Naive thymus-derived CD4-positive, alpha-beta T cell (primary cell): ENCODE measurements around the gene PHF23. TPM values are rescaled to one million over a fixed set of nuclear protein-coding genes. Genes with fewer than 3 reads are reported as not detected.

Source experiments
- ATAC-seq: fragments of 150-1000 bp; cut with Tn5 transposase; 2 replicates; pipeline ENCODE4 v1.10.0; 2021; ENCODE audit warnings: mild to moderate bottlenecking, moderate library complexity
- CTCF ChIA-PET: fragments of 350-600 bp; sonication (Branson Sonifier 250); formaldehyde crosslinking; loops from one replicate; lab custom pipeline; 2021; ENCODE audit warnings: antibody characterized with exemption; lab: Charles Lee
- POLR2A ChIA-PET: fragments of 350-600 bp; sonication (Branson Sonifier 250); formaldehyde crosslinking; loops from one replicate; lab custom pipeline; 2021; ENCODE audit warnings: antibody characterized with exemption, inconsistent platforms; lab: Charles Lee
- DNase-seq, 9 donors: peaks; one replicate each; pipeline versions ENCODE4 v3.0.0 to v3.0.0-alpha.2; 2020 to 2022; ENCODE audit warnings: mixed read lengths in 1 of 9
- H3K27ac ChIP-seq: one replicate; pipeline ENCODE4 v1.7.0; 2013; ENCODE audit warnings: mild to moderate bottlenecking, low read depth, low read length, moderate library complexity
- H3K27me3 ChIP-seq, 2 donors: one replicate each; pipeline ENCODE4 v1.7.0; 2013; ENCODE audit warnings: low read length in 2 of 2, mild to moderate bottlenecking in 2 of 2, moderate library complexity in 2 of 2; ENCODE audit not compliant: control insufficient read depth in 2 of 2, insufficient read depth in 2 of 2
- H3K36me3 ChIP-seq, 3 experiments: 1 replicate in 2 of 3; 2 replicates in 1 of 3; pipeline ENCODE4 v1.7.0; 2013; ENCODE audit warnings: low read length in 3 of 3, mild to moderate bottlenecking in 3 of 3, moderate library complexity in 1 of 3; ENCODE audit not compliant: insufficient read depth in 3 of 3, control insufficient read depth in 2 of 3
- H3K4me1 ChIP-seq, 2 donors: one replicate each; pipeline ENCODE4 v1.7.0; 2013; ENCODE audit warnings: low read length in 2 of 2, mild to moderate bottlenecking in 2 of 2, moderate library complexity in 1 of 2; ENCODE audit not compliant: control insufficient read depth in 2 of 2, insufficient read depth in 2 of 2
- H3K4me3 ChIP-seq: 2 replicates; pipeline ENCODE4 v1.7.0; 2013; ENCODE audit warnings: mild to moderate bottlenecking, low read length
- H3K9me3 ChIP-seq, 3 experiments: 1 replicate in 2 of 3; 2 replicates in 1 of 3; pipeline ENCODE4 v1.7.0; 2013; ENCODE audit warnings: low read length in 3 of 3; ENCODE audit not compliant: control insufficient read depth in 2 of 3
- H3K27ac Mint-ChIP-seq, 9 donors: one replicate each; pipeline ENCODE4 v1.8.0; 2020 to 2022; ENCODE audit warnings: mixed read lengths in 9 of 9, mild to moderate bottlenecking in 8 of 9, moderate library complexity in 5 of 9, inconsistent platforms in 2 of 9
- H3K27me3 Mint-ChIP-seq, 5 donors: one replicate each; pipeline ENCODE4 v1.8.0; 2021 to 2022; ENCODE audit warnings: mixed read lengths in 5 of 5, mild to moderate bottlenecking in 1 of 5
- H3K36me3 Mint-ChIP-seq, 5 donors: one replicate each; pipeline ENCODE4 v1.8.0; 2020 to 2022; ENCODE audit warnings: mixed read lengths in 5 of 5, mild to moderate bottlenecking in 3 of 5, inconsistent platforms in 1 of 5
- H3K4me1 Mint-ChIP-seq, 7 donors: one replicate each; pipeline ENCODE4 v1.8.0; 2020 to 2022; ENCODE audit warnings: mixed read lengths in 7 of 7, mild to moderate bottlenecking in 3 of 7, inconsistent platforms in 1 of 7
- H3K4me3 Mint-ChIP-seq, 10 donors: one replicate each; pipeline ENCODE4 v1.8.0; 2020 to 2022; ENCODE audit warnings: mild to moderate bottlenecking in 10 of 10, mixed read lengths in 10 of 10, moderate library complexity in 6 of 10, inconsistent platforms in 2 of 10
- H3K9me3 Mint-ChIP-seq, 11 donors: one replicate each; pipeline ENCODE4 v1.8.0; 2020 to 2022; ENCODE audit warnings: mixed read lengths in 11 of 11, mild to moderate bottlenecking in 4 of 11, inconsistent platforms in 1 of 11, moderate library complexity in 1 of 11
- intact Hi-C, 2 donors: fragments of 100-400 bp; cut with micrococcal nuclease; formaldehyde crosslinking; loops; one replicate each; pipeline ENCODE4 v1.15.1; 2023
- polyA plus RNA-seq, 2 donors: library from polyadenylated mRNA; unstranded; fragments of 300-500 nt; fragmentation: Illumina TruSeq; gene quantifications; one replicate each; pipeline ENCODE4 v1.2.3, GENCODE V29; 2021
- total RNA-seq, 6 experiments: library from RNA in 5 of 6; stranded (reverse) in 5 of 6; gene quantifications; 1 replicate in 5 of 6; 2 replicates in 1 of 6; pipeline ENCODE4 v1.2.3 and lab custom pipeline; 2021 to 2026

The PHF23 gene
- total and polyA plus RNA-seq, 7 experiments from 2014 or later = 12.3 to 58.7 (median 41.3) TPM

DNA sequence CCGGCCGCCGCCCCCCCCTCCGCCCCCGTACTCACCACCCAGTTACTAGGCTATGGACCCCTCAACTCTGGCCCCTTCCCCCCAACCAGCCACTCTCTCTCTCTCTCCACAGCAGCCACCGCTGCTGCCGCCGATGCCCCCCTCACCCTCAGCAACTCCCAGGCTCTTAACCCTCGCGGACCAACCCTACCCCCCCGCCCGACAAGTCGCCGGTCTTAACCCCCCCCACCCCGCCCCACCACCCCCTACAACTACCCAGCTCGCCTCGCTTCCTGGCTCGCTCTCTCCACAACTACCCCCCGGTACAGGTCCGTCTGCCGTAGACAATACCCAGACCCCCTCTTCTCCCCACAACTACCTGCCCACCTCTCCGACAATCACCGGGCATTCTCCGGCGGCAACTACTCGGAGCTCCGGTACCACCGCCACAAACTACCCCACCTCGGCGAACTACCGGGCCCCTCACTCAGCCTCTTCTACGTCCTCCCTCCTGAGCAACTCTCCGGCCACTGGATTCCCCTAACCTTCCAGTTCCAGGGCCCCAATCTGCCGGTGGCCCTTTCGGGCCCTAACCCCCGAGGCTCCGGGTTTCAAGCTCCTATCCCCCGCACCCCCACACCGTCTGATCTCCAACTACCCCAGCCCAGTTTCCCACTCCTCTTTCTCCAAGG is 702 bp downstream of the PHF23 start:
- Histone ChIP-seq H3K4me1 (peaks cover 32 to 43% of the 10 kb centered on the region in 2 donors), H3K36me3 (peaks cover 5 to 49% (median 7%) of the 10 kb centered on the region in 3 experiments), H3K27me3 (no peaks in the 10 kb centered on the region), H3K27ac (peak overlapping the region; percentile 92), H3K9me3 (no peaks in the 10 kb centered on the region), H3K4me3 (peak overlapping the region; percentile 76)
- DNase-seq (peak in 1 of 9 donors; percentile 39), ATAC-seq (no peak)
- ChIA-PET CTCF (interaction anchor here (0.6 to 1.6 kb wide), 2 partner anchors 18 to 67 kb away, joined by 3 to 9 read pairs; partner anchors contain the start of genes ACADVL and DLG4), POLR2A (interaction anchor here (0.6 to 14.4 kb wide), 16 partner anchors 12 to 900 kb away, joined by 3 to 265 read pairs (median 4); partner anchors contain the start of genes ACADVL, ACAP1, CTDNEP1 and DLG4)
- H3K4me1 Mint-ChIP-seq = peaks cover 41 to 72% (median 64%) of the 10 kb centered on the region in 7 donors
- H3K27ac Mint-ChIP-seq = peak overlapping the region; percentile 55 to 100 (median 90)
- H3K36me3 Mint-ChIP-seq = peaks cover 5 to 32% (median 16%) of the 10 kb centered on the region in 5 donors
- peaks cover 0 to 7% (median 0%) of the 10 kb centered on the region in 5 donors for H3K27me3 Mint-ChIP-seq
- H3K9me3 Mint-ChIP-seq = peaks cover 0 to 14% (median 0%) of the 10 kb centered on the region in 11 donors
- intact Hi-C loops = loop anchor here (1.0 to 10.0 kb wide), 18 partner anchors 14 to 918 kb away; partner anchors contain the start of genes EIF5A (in 2 of the 2), ELP5 (in 2 of the 2), TMEM102 (in 2 of the 2) and TP53 (in 2 of the 2)
- peak overlapping the region; percentile 88 to 98 (median 94) for H3K4me3 Mint-ChIP-seq

GRCh38 chr17:7237761-7238419 is 1.4 kb downstream of the PHF23 start:
- H3K27me3 Mint-ChIP-seq = peaks cover 0 to 5% (median 0%) of the 10 kb centered on the region in 5 donors
- peaks cover 0 to 10% (median 0%) of the 10 kb centered on the region in 11 donors for H3K9me3 Mint-ChIP-seq
- intact Hi-C loops = loop anchor here (1.0 to 10.0 kb wide), 5 partner anchors 25 to 919 kb away; partner anchors contain the start of genes TP53 (in 2 of the 2), PER1 (in 1 of the 2) and WRAP53 (in 1 of the 2)
- ChIA-PET POLR2A (interaction anchor here (0.5 to 14.4 kb wide), 15 partner anchors 12 to 926 kb away, joined by 3 to 265 read pairs (median 5); partner anchors contain the start of genes ACADVL, ACAP1, CTDNEP1 and DLG4), CTCF (interaction anchor here (0.6 kb wide), 1 partner anchor 68 kb away, joined by 3 read pairs; no protein-coding TSS in a partner anchor)
- ATAC-seq = peak; percentile 19
- peaks cover 5 to 32% (median 16%) of the 10 kb centered on the region in 5 donors for H3K36me3 Mint-ChIP-seq
- peaks cover 35 to 42% of the 10 kb centered on the region in 2 donors for H3K4me1 ChIP-seq
- peak; percentile 57 to 86 (median 71) for DNase-seq
- peaks cover 5 to 49% (median 7%) of the 10 kb centered on the region in 3 experiments for H3K36me3 ChIP-seq
- peak overlapping the region; percentile 92 for H3K27ac ChIP-seq
- H3K9me3 ChIP-seq = no peaks in the 10 kb centered on the region
- H3K4me3 ChIP-seq = peak overlapping the region; percentile 29
- peak overlapping the region; percentile 88 to 98 (median 94) for H3K4me3 Mint-ChIP-seq
- H3K27me3 ChIP-seq = no peaks in the 10 kb centered on the region
- peaks cover 43 to 74% (median 66%) of the 10 kb centered on the region in 7 donors for H3K4me1 Mint-ChIP-seq
- H3K27ac Mint-ChIP-seq = peak overlapping the region; percentile 55 to 98 (median 89)

- CTCF ChIA-PET = interaction anchor here (0.5 to 1.5 kb wide), 2 partner anchors 25 to 31 kb away, joined by 3 read pairs; no protein-coding TSS in a partner anchor
- Mint-ChIP-seq H3K9me3 (peaks cover 0 to 7% (median 0%) of the 10 kb centered on the region in 11 donors), H3K27me3 (peaks cover 0 to 2% (median 0%) of the 10 kb centered on the region in 5 donors), H3K4me3 (peak overlapping the region; percentile 88 to 98 (median 94)), H3K36me3 (peaks cover 5 to 32% (median 12%) of the 10 kb centered on the region in 5 donors), H3K27ac (peak overlapping the region; percentile 55 to 98 (median 83)), H3K4me1 (peaks cover 46 to 73% (median 66%) of the 10 kb centered on the region in 7 donors)
- POLR2A ChIA-PET = interaction anchor here (0.5 to 14.4 kb wide), 5 partner anchors 18 to 927 kb away, joined by 3 to 265 read pairs (median 14); partner anchors contain the start of genes ACADVL, DLG4, SLC16A13 and TP53
- DNase-seq (peak in 1 of 9 donors; percentile 29), ATAC-seq (no peak)
- peaks cover 5 to 49% (median 7%) of the 10 kb centered on the region in 3 experiments for H3K36me3 ChIP-seq
- H3K9me3 ChIP-seq = no peaks in the 10 kb centered on the region
- peak overlapping the region; percentile 92 for H3K27ac ChIP-seq
- peak overlapping the region; percentile 29 for H3K4me3 ChIP-seq
- no peaks in the 10 kb centered on the region for H3K27me3 ChIP-seq
- intact Hi-C loops = loop anchor here in 1 of 2 donors (5.0 to 10.0 kb wide), 2 partner anchors 450 to 917 kb away; partner anchors contain the start of genes PER1, TP53 and WRAP53
- peaks cover 36 to 42% of the 10 kb centered on the region in 2 donors for H3K4me1 ChIP-seq
These were observed 1.9 kb downstream of the PHF23 start for GRCh38 chr17:7237266-7237760.

- ChIA-PET POLR2A (interaction anchor here (1.1 to 14.4 kb wide), 3 partner anchors 17 to 201 kb away, joined by 3 to 265 read pairs (median 14); partner anchors contain the start of genes ACADVL, DLG4 and SLC16A13), CTCF (interaction anchor here (0.5 to 1.5 kb wide), 2 partner anchors 24 to 31 kb away, joined by 3 read pairs; no protein-coding TSS in a partner anchor)
- no peaks in the 10 kb centered on the region for H3K27me3 ChIP-seq
- peaks cover 0 to 7% (median 0%) of the 10 kb centered on the region in 11 donors for H3K9me3 Mint-ChIP-seq
- DNase-seq (no peak), ATAC-seq (no peak)
- peaks cover 50 to 74% (median 68%) of the 10 kb centered on the region in 7 donors for H3K4me1 Mint-ChIP-seq
- intact Hi-C loops = loop anchor here in 1 of 2 donors (5.0 to 10.0 kb wide), 2 partner anchors 450 to 918 kb away; partner anchors contain the start of genes PER1, TP53 and WRAP53
- peaks cover 5 to 46% (median 7%) of the 10 kb centered on the region in 3 experiments for H3K36me3 ChIP-seq
- peak overlapping the region; percentile 55 to 98 (median 83) for H3K27ac Mint-ChIP-seq
- no peak overlapping the region for H3K4me3 ChIP-seq
- H3K36me3 Mint-ChIP-seq = peaks cover 7 to 28% (median 12%) of the 10 kb centered on the region in 5 donors
- H3K27ac ChIP-seq = peak overlapping the region; percentile 92
- peaks cover 36 to 42% of the 10 kb centered on the region in 2 donors for H3K4me1 ChIP-seq
- H3K9me3 ChIP-seq = no peaks in the 10 kb centered on the region
- peaks cover 0 to 2% (median 0%) of the 10 kb centered on the region in 5 donors for H3K27me3 Mint-ChIP-seq
- H3K4me3 Mint-ChIP-seq = peak overlapping the region; percentile 88 to 98 (median 94)
These were observed 2.4 kb downstream of the PHF23 start for GRCh38 chr17:7236808-7237207.

DNA sequence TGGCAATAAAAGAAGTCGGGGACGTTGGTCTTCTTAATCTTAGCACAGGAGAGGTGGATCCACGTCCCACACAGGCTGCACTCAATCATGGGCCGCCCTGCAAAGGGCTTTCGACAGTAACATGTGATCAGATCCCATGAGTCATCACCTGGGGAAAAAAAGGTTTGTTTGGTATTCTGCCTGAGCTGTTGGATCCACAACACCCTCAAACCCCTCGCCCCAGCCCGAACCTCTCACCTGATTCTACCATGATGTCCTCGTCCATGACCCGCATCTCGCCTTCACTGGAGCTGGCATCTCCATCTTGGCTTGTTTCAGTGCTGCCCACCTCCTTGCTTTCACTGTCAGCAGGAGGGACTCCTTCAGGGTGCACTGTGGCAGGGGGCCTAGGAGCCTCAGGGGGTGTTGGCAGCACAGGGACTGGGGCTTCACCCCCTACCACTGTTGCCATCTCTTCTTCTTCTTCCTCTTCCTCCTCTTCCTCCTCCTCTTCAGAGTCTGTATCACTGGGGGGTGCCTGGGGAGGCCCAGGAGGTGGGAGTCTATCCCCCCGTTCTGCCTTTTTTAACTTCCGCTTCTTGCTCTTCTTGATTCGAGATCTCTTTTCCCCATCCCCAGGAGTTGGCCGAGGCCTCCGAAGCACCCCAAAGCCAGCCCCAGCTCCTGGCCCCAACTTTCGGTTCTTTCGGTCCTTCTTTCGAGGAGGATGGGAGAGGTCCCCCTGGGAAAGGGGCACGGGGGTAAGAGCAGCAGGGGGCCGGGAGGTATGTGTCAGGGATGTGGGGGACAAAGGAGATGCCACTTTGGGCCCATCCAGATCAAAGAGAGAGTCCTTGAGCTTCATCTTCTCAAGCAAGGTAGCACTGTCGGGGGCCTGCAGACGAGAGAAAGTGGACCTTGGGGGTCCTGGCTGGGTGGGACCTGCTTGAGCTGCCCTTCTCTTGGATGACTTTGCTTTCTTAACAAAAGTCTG is 3.3 kb downstream of the PHF23 start:
- H3K27me3 ChIP-seq = no peaks in the 10 kb centered on the region
- H3K36me3 ChIP-seq = peaks cover 5 to 46% (median 7%) of the 10 kb centered on the region in 3 experiments
- CTCF ChIA-PET = interaction anchor here (1.5 kb wide), 1 partner anchor 30 kb away, joined by 3 read pairs; no protein-coding TSS in a partner anchor
- H3K4me1 Mint-ChIP-seq = peaks cover 45 to 69% (median 60%) of the 10 kb centered on the region in 7 donors
- no peak for ATAC-seq
- H3K36me3 Mint-ChIP-seq = peaks cover 7 to 24% (median 12%) of the 10 kb centered on the region in 5 donors
- no peak for DNase-seq
- intact Hi-C loops = loop anchor here in 1 of 2 donors (5.0 to 10.0 kb wide), 2 partner anchors 451 to 919 kb away; partner anchors contain the start of genes PER1, TP53 and WRAP53
- H3K27me3 Mint-ChIP-seq = peaks cover 0 to 2% (median 0%) of the 10 kb centered on the region in 5 donors
- peak overlapping the region in 8 of 9 donors; percentile 34 to 98 (median 84) for H3K27ac Mint-ChIP-seq
- H3K4me3 Mint-ChIP-seq = peak overlapping the region in 9 of 10 donors; percentile 48 to 98 (median 93)
- peaks cover 0 to 7% (median 0%) of the 10 kb centered on the region in 11 donors for H3K9me3 Mint-ChIP-seq
- peak overlapping the region; percentile 39 for H3K27ac ChIP-seq
- no peaks in the 10 kb centered on the region for H3K9me3 ChIP-seq
- POLR2A ChIA-PET = interaction anchor here (0.5 to 14.4 kb wide), 7 partner anchors 12 to 100 kb away, joined by 3 to 265 read pairs (median 4); partner anchors contain the start of genes ACADVL, ACAP1, CTDNEP1 and DLG4
- peaks cover 28 to 34% of the 10 kb centered on the region in 2 donors for H3K4me1 ChIP-seq
- no peak overlapping the region for H3K4me3 ChIP-seq
